Heart left ventricle (tissue), 13 donors: ENCODE results near the gene LRP5.

Source experiments
- POLR2A ChIP-seq, 2 donors: fragments of 450-650 bp; IDR thresholded peaks; one replicate each; pipeline ENCODE4 v1.6.1; 2017; ENCODE audit warnings: antibody characterized with exemption in 2 of 2, mild to moderate bottlenecking in 2 of 2, moderate library complexity in 2 of 2
- TF ChIP-seq, protein P1 (sequence below), 12 donors: fragments of 200-600 bp; sonication (generic) in 4 of 12; IDR thresholded peaks; one replicate each; pipeline versions ENCODE4 v1.5.0 to v1.8.0; 2018 to 2022; ENCODE audit warnings: antibody characterized with exemption in 12 of 12, mild to moderate bottlenecking in 5 of 12
- donor health status: ischemic (EF 13 %, LVEDD 7.1; RV severe dilation, severe dysfunction).
- donor health status: DM: no; HTN: yes; CAD: no.
- donor health status: DM: no; HTN: no; CAD: no.
- donor health status: ischemic (EF 25% LVEDD 6.9; RV normal size, moderate dysfunction).
- donor health status: ischemic (EF 25% LVEDD 5.7; RV mildly dilated, moderate dysfunction).
- donor health status: ischemic (EF 35%, LVEDD 5.7; RV mildly dilated, moderate dysfunction).
- donor health status: nonischemic (EF 11% LVEDD 7.7; RV severe dilation, severe dysfunction).
- donor health status: DM: yes; HTN: yes; CAD: no.
- donor health status: PGD.
- donor health status: ischemic (EF 29% LVEDD 5.4; RV normal size, mild dysfunction).
- donor health status: nonischemic (EF 23%, LVEDD 6.1; RV moderate dilation, normal function).

- TF ChIP-seq, protein P1, sequence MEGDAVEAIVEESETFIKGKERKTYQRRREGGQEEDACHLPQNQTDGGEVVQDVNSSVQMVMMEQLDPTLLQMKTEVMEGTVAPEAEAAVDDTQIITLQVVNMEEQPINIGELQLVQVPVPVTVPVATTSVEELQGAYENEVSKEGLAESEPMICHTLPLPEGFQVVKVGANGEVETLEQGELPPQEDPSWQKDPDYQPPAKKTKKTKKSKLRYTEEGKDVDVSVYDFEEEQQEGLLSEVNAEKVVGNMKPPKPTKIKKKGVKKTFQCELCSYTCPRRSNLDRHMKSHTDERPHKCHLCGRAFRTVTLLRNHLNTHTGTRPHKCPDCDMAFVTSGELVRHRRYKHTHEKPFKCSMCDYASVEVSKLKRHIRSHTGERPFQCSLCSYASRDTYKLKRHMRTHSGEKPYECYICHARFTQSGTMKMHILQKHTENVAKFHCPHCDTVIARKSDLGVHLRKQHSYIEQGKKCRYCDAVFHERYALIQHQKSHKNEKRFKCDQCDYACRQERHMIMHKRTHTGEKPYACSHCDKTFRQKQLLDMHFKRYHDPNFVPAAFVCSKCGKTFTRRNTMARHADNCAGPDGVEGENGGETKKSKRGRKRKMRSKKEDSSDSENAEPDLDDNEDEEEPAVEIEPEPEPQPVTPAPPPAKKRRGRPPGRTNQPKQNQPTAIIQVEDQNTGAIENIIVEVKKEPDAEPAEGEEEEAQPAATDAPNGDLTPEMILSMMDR (IDR thresholded peaks at IDR 0.05) = no peak
- no peak for TF ChIP-seq POLR2A (IDR thresholded peaks at IDR 0.05)
These were observed 54.9 kb downstream of the LRP5 start for GRCh38 chr11:68367252-68367651.
